DOHH2 (cell line): ENCODE data around the gene EDC3.
A peak's percentile ranks its signal among the peaks of the same experiment; 100 is the strongest.

Experiments used
- H3F3A ChIP-seq: fragments of 200-600 bp; sonication (generic), shearing (Covaris generic); 2 replicates; pipeline ENCODE4 v1.6.0; 2016; ENCODE audit warnings: antibody characterized with exemption, mild to moderate bottlenecking; ENCODE audit not compliant: control insufficient read depth, insufficient read depth
- H3K27ac ChIP-seq: fragments of 200-600 bp; sonication (generic); 2 replicates; pipeline ENCODE4 v1.5.1; 2014; ENCODE audit warnings: low read depth, mild to moderate bottlenecking, low read length, moderate library complexity
- H3K27me3 ChIP-seq: fragments of 200-600 bp; sonication (generic); 2 replicates; pipeline ENCODE4 v1.6.1; 2014; ENCODE audit warnings: mild to moderate bottlenecking, low read length, mixed read lengths; ENCODE audit not compliant: control insufficient read depth
- H3K36me3 ChIP-seq: fragments of 200-600 bp; sonication (generic); 2 replicates; pipeline ENCODE4 v1.6.1; 2014; ENCODE audit warnings: mild to moderate bottlenecking, low read length, moderate library complexity, mixed read lengths; ENCODE audit not compliant: control insufficient read depth
- H3K4me1 ChIP-seq: fragments of 200-600 bp; sonication (generic); 2 replicates; pipeline ENCODE4 v1.6.1; 2014; ENCODE audit warnings: mild to moderate bottlenecking, low read length, mixed read lengths; ENCODE audit not compliant: control insufficient read depth
- H3K4me2 ChIP-seq: fragments of 200-600 bp; sonication (generic); 2 replicates; pipeline ENCODE4 v1.6.0; 2014; ENCODE audit warnings: mild to moderate bottlenecking, low read length, moderate library complexity
- H3K4me3 ChIP-seq: fragments of 200-600 bp; sonication (generic); 2 replicates; pipeline ENCODE4 v1.5.1; 2014; ENCODE audit warnings: mild to moderate bottlenecking, low read length, mixed read lengths
- H3K79me2 ChIP-seq: fragments of 200-600 bp; sonication (generic); 2 replicates; pipeline ENCODE4 v1.6.1; 2014; ENCODE audit warnings: mild to moderate bottlenecking, low read length, mixed read lengths; ENCODE audit not compliant: control insufficient read depth
- H3K9me2 ChIP-seq: fragments of 200-600 bp; sonication (generic); replicated peaks from 2 replicates; pipeline ENCODE4 v1.6.1; 2014; ENCODE audit warnings: mild to moderate bottlenecking, low read length, mixed read lengths; ENCODE audit not compliant: control insufficient read depth
- H3K9me3 ChIP-seq: fragments of 200-600 bp; sonication (generic); 2 replicates; pipeline ENCODE4 v1.6.1; 2014; ENCODE audit warnings: antibody characterized with exemption, low read length, mixed read lengths; ENCODE audit not compliant: control insufficient read depth, insufficient read depth
- H4K20me1 ChIP-seq: fragments of 200-600 bp; sonication (generic); 2 replicates; pipeline ENCODE4 v1.6.0; 2014; ENCODE audit warnings: low read depth, mild to moderate bottlenecking, antibody characterized with exemption, low read length, moderate library complexity; ENCODE audit not compliant: control insufficient read depth, insufficient read depth
- CTCF ChIP-seq: fragments of 200-600 bp; sonication (generic); IDR thresholded peaks from one replicate; pipeline ENCODE4 v1.5.1; 2014; ENCODE audit warnings: antibody characterized with exemption, mild to moderate bottlenecking, low read depth, low read length; ENCODE audit not compliant: poor library complexity, severe bottlenecking
- EZH2phosphoT487 ChIP-seq: fragments of 200-600 bp; sonication (generic); IDR thresholded peaks from 2 replicates; pipeline ENCODE4 v1.6.1; 2017; ENCODE audit warnings: borderline replicate concordance, mild to moderate bottlenecking, antibody characterized with exemption, low read length, moderate library complexity, mixed read lengths

The EDC3 gene

GRCh38 chr15:74621546-74621920 is 74.3 kb downstream of the EDC3 start:
- Histone ChIP-seq H3K4me2 (no peak overlapping the region), H3K27ac (no peak overlapping the region), H3K4me1 (peaks cover 14% of the 10 kb centered on the region), H3K36me3 (peaks cover 97% of the 10 kb centered on the region), H3K9me2 (no peaks in the 10 kb centered on the region), H3K27me3 (no peaks in the 10 kb centered on the region), H3K9me3 (no peaks in the 10 kb centered on the region), H3F3A (no peaks in the 10 kb centered on the region), H3K79me2 (peaks cover 70% of the 10 kb centered on the region), H3K4me3 (no peak overlapping the region), H4K20me1 (peaks cover 35% of the 10 kb centered on the region)
- no peak for TF ChIP-seq EZH2phosphoT487
- no peak for TF ChIP-seq CTCF

- Histone ChIP-seq H3K79me2 (peaks cover 76% of the 10 kb centered on the region), H3K4me2 (no peak overlapping the region), H3K4me1 (peaks cover 15% of the 10 kb centered on the region), H3F3A (no peaks in the 10 kb centered on the region), H3K4me3 (no peak overlapping the region), H3K9me3 (no peaks in the 10 kb centered on the region), H3K36me3 (peaks cover 97% of the 10 kb centered on the region), H3K27ac (no peak overlapping the region), H3K9me2 (no peaks in the 10 kb centered on the region), H4K20me1 (peaks cover 39% of the 10 kb centered on the region), H3K27me3 (no peaks in the 10 kb centered on the region)
- no peak for TF ChIP-seq EZH2phosphoT487
- peak; percentile 100 for TF ChIP-seq CTCF
These were observed 74.9 kb downstream of the EDC3 start for GRCh38 chr15:74620636-74621545.

GRCh38 chr15:74619916-74620635 is 75.7 kb downstream of the EDC3 start:
- H4K20me1 ChIP-seq = peaks cover 39% of the 10 kb centered on the region
- no peaks in the 10 kb centered on the region for H3K9me3 ChIP-seq
- H3K27me3 ChIP-seq = no peaks in the 10 kb centered on the region
- H3K79me2 ChIP-seq = peaks cover 82% of the 10 kb centered on the region
- peaks cover 15% of the 10 kb centered on the region for H3K4me1 ChIP-seq
- H3K9me2 ChIP-seq = no peaks in the 10 kb centered on the region
- H3K27ac ChIP-seq = no peak overlapping the region
- H3K36me3 ChIP-seq = peaks cover 91% of the 10 kb centered on the region
- H3F3A ChIP-seq = peaks cover 2% of the 10 kb centered on the region; the same call in 1 of the 2 replicates
- no peak overlapping the region for H3K4me2 ChIP-seq
- no peak overlapping the region for H3K4me3 ChIP-seq
- TF ChIP-seq CTCF (no peak), EZH2phosphoT487 (no peak)
